ENCODE measurements around the gene PTPRN2.

PTPRN2 gene

DNA sequence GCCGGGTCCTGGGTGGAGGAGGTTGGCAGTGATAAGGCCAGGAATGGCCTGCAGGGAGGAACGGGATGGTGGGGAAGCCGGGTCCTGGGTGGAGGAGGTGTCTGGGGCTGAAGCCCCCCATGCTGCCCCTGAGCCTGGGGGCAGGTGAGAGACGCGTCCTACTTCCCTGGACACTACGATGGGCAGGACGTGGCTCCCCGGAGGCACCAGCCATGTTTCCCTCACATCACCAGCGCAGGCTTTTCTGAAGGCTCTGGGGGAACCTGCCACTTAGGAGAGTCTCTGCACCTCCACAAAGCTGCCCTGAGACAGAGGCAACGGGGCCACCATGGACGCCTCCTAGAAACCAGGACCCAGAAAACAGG lies 926.0 kb downstream of the PTPRN2 start:
- H3K4me3 ChIP-seq (ENCODE audit: low read depth, low read length) = no peak overlapping the region
- TF ChIP-seq, protein P1, sequence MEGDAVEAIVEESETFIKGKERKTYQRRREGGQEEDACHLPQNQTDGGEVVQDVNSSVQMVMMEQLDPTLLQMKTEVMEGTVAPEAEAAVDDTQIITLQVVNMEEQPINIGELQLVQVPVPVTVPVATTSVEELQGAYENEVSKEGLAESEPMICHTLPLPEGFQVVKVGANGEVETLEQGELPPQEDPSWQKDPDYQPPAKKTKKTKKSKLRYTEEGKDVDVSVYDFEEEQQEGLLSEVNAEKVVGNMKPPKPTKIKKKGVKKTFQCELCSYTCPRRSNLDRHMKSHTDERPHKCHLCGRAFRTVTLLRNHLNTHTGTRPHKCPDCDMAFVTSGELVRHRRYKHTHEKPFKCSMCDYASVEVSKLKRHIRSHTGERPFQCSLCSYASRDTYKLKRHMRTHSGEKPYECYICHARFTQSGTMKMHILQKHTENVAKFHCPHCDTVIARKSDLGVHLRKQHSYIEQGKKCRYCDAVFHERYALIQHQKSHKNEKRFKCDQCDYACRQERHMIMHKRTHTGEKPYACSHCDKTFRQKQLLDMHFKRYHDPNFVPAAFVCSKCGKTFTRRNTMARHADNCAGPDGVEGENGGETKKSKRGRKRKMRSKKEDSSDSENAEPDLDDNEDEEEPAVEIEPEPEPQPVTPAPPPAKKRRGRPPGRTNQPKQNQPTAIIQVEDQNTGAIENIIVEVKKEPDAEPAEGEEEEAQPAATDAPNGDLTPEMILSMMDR (IDR thresholded peaks at IDR 0.05; ENCODE audit: borderline replicate concordance, insufficient read depth, low read depth, low read length) = no peak

DNA sequence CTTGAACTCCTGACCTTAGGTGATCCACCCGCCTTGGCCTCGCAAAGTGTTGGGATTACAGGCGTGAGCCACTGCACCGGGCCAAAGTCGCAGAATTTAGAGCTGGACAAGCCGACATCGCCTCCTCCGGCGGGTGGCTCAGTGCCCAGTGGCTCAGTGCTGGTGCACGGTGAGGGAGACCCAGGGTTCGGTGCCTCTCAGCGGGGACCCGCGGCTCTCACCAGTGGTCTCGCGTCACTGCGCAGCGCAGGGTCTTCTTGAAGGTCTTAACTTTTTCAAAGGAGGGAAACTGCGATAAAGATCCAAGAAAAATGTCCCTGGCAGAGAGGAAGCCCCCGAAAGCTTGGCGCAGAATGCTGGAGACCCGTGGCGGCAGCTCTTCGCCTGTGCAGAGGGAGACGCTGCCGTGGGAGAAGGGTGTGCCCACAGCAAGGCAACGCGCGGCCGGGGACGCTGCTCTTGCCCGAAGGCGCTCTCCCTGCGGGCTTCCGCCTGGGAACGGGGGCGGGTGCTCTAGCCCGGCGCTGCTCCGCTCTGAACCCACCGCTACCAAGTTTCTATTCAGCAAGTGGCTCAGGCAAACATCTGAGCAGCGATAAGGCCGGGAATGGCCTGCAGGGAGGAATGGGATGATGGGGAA lies 926.5 kb downstream of the PTPRN2 start:
- H3K4me3 ChIP-seq (ENCODE audit: low read depth, low read length) = no peak overlapping the region
- TF ChIP-seq, protein P1 (IDR thresholded peaks at IDR 0.05; ENCODE audit: borderline replicate concordance, insufficient read depth, low read depth, low read length) = no peak

DNA sequence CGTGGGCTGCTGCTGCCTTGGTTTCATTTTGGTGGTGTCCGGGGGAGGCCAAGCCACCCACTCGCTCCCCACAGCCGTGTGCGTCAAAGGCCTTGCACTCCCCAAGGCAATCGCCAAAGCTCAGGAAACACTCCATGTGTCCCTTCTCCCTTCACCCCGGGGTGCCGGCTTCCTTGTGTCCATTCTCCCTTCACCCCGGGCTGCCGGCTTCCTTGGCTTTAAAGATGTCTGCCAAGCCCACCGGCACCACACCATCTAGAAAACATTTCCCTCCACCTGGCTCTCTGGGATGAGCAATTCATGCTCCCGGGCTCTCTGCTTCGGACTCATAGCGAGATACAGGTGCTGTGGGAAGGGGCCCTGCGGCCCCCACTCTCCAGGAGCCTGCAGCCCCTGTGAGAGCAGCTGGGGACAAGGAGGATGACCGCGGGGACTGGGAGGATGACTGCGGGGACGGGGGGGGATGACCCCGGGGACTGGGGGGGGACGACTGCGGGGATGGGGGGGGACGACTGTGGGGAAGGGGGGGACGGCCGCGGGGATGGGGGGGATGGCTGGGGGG lies 928.7 kb downstream of the PTPRN2 start:
- TF ChIP-seq, protein P1 (IDR thresholded peaks at IDR 0.05; ENCODE audit: borderline replicate concordance, insufficient read depth, low read depth, low read length) = no peak
- no peak overlapping the region for H3K4me3 ChIP-seq (ENCODE audit: low read depth, low read length)

DNA sequence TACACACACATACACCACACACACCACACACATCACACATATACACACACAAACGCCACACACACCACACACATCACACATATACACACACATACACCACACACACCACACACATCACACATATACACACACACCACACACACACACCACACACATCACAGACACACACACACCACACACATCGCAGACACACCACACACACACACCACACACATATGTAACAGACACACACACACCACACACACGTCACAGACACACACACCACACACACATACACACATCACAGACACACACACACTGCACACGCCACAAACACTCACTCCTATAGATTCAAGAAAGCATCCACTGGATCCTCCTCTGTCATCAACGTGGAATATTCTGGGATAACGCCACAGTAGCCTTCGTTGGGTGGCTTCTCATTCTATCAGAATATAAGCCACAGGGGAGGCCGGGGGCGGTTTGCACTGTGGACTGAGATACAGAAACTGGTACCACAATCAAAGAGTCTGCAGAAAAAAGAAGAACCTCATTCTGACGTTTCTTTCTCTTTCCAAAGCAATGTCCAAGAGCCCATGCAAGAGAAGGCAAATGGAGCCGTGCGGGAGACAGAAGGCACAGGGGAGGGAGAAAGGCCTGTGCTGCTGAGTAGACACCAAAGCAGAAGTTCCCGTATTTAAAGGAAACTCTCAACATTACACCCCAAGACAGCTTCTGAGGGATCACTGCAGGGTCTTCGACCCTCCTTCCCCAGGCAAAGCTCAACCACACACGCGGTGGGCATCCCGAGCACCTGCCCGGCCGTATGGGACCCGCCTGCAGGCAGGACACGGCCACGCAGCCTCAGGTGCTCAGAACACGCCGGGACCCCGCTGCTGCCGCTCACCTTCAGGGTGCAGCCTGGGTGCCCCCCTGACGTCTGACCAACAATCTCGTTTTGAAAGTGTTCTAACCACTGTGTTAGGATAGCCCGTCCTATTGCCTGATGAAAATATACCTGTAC lies 929.6 kb downstream of the PTPRN2 start:
- TF ChIP-seq, protein P1 (IDR thresholded peaks at IDR 0.05; ENCODE audit: borderline replicate concordance, insufficient read depth, low read depth, low read length) = no peak
- H3K4me3 ChIP-seq (ENCODE audit: low read depth, low read length) = no peak overlapping the region

DNA sequence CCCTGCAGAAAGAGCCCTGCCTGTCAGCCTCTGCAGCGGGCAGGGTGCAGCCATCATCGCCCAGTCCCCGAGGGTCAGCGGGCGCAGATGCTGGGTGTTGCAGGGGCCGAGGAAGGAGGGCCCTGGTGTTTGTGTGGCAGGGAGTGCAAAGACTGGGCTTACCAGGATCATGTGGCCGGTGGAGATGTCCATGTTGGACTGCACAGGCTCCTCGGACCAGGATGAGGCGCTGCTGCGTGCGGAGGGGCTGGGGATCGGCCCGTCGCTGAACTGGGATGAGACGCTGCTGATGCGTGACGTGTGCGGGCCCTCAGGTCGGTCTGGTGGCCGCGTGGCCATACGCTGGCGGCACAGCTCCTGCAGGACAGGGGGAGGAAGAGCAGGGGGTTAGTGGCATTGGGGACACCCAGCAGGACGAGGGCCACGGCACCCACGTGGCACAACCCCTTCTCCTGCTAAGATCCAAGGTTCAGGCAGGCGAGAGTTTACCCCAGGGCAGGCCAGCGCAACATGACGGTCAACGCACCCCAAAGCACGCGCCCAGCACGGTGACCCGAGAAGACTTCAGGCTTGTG lies 931.3 kb downstream of the PTPRN2 start:
- TF ChIP-seq, protein P1 (IDR thresholded peaks at IDR 0.05; ENCODE audit: borderline replicate concordance, insufficient read depth, low read depth, low read length) = no peak

DNA sequence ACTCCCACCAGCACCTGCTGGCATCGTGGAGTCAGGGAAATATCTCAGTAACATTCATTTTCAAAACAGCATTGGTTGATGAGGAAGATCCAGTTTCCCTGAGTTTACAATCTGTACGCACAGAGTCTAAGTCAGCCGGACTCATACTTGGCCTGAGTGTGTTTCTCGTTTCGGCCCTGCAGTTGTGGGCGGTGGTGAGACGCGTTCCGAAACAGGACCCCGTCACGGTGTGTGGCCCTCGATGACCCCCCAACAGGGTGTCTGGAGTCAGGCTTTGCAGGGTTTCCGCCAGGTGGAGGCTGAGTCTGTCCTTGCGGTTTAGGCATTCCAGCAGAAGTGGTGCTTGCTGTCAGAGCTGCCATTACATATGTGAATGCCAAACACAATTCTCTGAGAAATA lies 933.3 kb downstream of the PTPRN2 start:
- TF ChIP-seq, protein P1 (IDR thresholded peaks at IDR 0.05; ENCODE audit: borderline replicate concordance, insufficient read depth, low read depth, low read length) = no peak
- H3K4me3 ChIP-seq (ENCODE audit: low read depth, low read length) = no peak overlapping the region

More for the DNA sequence above, 931.3 kb downstream of the PTPRN2 start:
- H3K4me3 ChIP-seq (ENCODE audit: low read depth, low read length) = no peak overlapping the region
